T-helper 1 cell treated with Interleukin-12 subunit alpha and Interleukin-12 subunit beta and Interleukin-4 antibody, amounts not matched to agents 30 μg/mL and 1 μg/mL, for 36 hours (primary cell): ENCODE data around the gene SLC35G1.
A peak's percentile ranks its signal among the peaks of the same experiment; 100 is the strongest.

Experiments
- H3K27ac Mint-ChIP-seq: one replicate; pipeline ENCODE4 v1.8.0; 2021; ENCODE audit warnings: mild to moderate bottlenecking, mixed read lengths
- H3K27me3 Mint-ChIP-seq: one replicate; pipeline ENCODE4 v1.8.0; 2021; ENCODE audit warnings: low read depth, mixed read lengths
- H3K36me3 Mint-ChIP-seq: one replicate; pipeline ENCODE4 v1.8.0; 2021; ENCODE audit warnings: low read depth, mixed read lengths
- H3K4me1 Mint-ChIP-seq: one replicate; pipeline ENCODE4 v1.8.0; 2021; ENCODE audit warnings: low read depth, mixed read lengths
- H3K4me3 Mint-ChIP-seq: one replicate; pipeline ENCODE4 v1.8.0; 2021; ENCODE audit warnings: mild to moderate bottlenecking, moderate library complexity, mixed read lengths
- H3K9me3 Mint-ChIP-seq: one replicate; pipeline ENCODE4 v1.8.0; 2021; ENCODE audit warnings: mixed read lengths

SLC35G1 gene

DNA sequence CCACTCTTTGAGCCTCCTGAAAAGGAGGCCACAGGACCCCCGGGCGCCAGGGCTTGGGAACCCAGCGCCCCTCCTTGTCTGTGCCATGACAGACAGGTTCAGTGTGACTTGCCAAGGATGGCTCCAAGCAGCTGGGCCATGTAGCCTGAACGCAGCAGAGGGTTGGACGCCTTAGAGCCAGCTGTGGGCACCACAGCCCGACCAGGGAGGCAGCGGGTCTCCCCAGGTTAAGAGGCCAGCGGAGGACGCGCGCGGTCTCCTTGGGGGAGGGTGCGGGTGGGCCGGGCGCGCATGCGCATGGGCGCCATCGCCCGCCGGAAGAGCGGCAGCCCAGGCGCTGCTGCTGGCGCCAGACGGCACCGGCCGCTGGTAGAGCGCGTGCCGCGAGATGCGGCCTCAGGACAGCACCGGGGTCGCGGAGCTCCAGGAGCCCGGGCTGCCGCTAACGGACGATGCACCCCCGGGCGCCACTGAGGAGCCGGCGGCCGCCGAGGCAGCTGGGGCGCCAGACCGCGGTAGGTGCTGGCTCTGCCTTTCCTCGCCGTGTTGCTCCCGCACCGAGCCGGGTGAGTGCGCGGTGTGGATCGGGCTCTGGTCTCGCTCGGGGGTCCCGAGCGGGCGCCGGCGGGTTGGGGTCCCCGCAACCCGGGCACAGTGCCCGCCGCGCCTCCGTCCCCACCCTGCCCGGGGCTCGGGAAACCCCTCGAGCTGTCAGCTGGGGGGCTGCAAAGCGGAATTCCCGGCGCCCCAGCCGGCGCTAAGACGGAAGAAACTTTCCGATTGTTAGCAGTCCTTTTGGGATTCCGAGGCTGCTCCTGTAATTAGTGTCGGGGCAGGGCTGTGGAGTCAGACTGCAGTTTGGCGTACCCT, at the start of gene SLC35G1:
SLC35G1 (plus strand) TSS at position 333 of the 870 bp plus-strand sequence; CDS start at position 389, 56 bp downstream.
- Mint-ChIP-seq H3K36me3 (peaks cover 6% of the 10 kb centered on the region), H3K27me3 (peaks cover 26% of the 10 kb centered on the region), H3K4me1 (peaks cover 33% of the 10 kb centered on the region), H3K9me3 (no peaks in the 10 kb centered on the region), H3K4me3 (peak within 1 kb of the TSS; percentile 79), H3K27ac (peak within 1 kb of the TSS; percentile 42)

DNA sequence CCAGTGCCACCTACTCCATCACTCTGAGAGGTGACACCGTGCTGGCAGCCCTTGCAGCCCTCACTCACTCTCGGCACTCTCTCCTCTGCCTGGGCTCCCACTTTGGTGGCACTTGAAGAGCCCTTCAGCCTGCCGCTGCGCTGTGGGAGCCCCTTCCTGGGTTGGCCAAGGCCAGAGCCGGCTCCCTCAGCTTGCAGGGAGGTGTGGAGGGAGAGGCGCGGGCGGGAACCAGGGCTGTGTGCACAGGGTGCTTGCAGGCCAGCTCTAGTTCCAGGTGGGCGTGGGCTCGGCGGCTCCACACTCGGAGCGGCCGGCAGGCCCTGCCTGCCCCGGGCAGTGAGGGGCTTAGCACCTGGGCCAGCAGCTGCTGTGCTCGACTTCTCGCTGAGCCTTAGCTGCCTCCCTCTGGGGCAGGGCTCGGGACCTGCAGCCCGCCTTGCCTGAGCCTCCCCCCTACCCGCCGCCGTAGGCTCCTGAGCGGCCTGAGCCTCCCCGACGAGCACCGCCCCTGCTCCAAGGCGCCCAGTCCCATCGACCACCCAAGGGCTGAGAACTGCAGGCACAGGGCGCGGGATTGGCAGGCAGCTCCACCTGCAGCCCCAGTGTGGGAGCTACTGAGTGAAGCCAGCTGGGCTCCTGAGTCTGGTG, 48.7 kb upstream of the SLC35G1 start:
- no peak overlapping the region for H3K4me3 Mint-ChIP-seq
- H3K9me3 Mint-ChIP-seq, result no peaks in the 10 kb centered on the region
- no peaks in the 10 kb centered on the region for H3K4me1 Mint-ChIP-seq
- no peak overlapping the region for H3K27ac Mint-ChIP-seq
- no peaks in the 10 kb centered on the region for H3K36me3 Mint-ChIP-seq
- no peaks in the 10 kb centered on the region for H3K27me3 Mint-ChIP-seq

DNA sequence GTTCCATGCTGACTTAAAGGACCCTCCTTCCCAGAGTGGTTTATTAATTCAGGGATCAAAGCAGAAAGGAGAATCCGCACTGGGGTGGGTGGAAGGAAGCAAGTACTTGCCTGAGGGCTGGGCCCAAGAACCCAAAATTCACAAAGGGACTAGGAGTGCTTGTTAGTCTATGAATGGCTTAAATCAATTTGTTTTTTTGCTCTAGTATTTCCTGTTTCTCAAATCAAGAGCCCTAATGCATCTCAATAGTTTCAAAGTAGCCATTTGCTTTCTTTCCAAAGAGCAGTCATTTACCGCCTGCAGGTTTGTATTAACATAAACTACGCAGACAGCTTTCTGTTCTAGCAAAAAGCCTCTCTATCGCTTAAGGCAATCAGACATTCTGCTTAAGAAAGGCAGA, 44.2 kb upstream of the SLC35G1 start:
- Mint-ChIP-seq H3K4me3 (no peak overlapping the region), H3K27me3 (no peaks in the 10 kb centered on the region), H3K27ac (no peak overlapping the region), H3K4me1 (no peaks in the 10 kb centered on the region), H3K36me3 (no peaks in the 10 kb centered on the region), H3K9me3 (no peaks in the 10 kb centered on the region)

- H3K4me3 Mint-ChIP-seq, result no peak overlapping the region
- H3K27me3 Mint-ChIP-seq, result no peaks in the 10 kb centered on the region
- H3K9me3 Mint-ChIP-seq, result no peaks in the 10 kb centered on the region
- H3K27ac Mint-ChIP-seq, result no peak overlapping the region
- H3K36me3 Mint-ChIP-seq, result no peaks in the 10 kb centered on the region
- H3K4me1 Mint-ChIP-seq, result no peaks in the 10 kb centered on the region
Measured at GRCh38 chr10:93850031-93851015, 43.5 kb upstream of the SLC35G1 start.

GRCh38 chr10:93851169-93851568, 42.6 kb upstream of the SLC35G1 start:
- H3K4me3 Mint-ChIP-seq, result no peak overlapping the region
- no peaks in the 10 kb centered on the region for H3K9me3 Mint-ChIP-seq
- H3K36me3 Mint-ChIP-seq, result no peaks in the 10 kb centered on the region
- H3K4me1 Mint-ChIP-seq, result no peaks in the 10 kb centered on the region
- H3K27me3 Mint-ChIP-seq, result no peaks in the 10 kb centered on the region
- H3K27ac Mint-ChIP-seq, result no peak overlapping the region

DNA sequence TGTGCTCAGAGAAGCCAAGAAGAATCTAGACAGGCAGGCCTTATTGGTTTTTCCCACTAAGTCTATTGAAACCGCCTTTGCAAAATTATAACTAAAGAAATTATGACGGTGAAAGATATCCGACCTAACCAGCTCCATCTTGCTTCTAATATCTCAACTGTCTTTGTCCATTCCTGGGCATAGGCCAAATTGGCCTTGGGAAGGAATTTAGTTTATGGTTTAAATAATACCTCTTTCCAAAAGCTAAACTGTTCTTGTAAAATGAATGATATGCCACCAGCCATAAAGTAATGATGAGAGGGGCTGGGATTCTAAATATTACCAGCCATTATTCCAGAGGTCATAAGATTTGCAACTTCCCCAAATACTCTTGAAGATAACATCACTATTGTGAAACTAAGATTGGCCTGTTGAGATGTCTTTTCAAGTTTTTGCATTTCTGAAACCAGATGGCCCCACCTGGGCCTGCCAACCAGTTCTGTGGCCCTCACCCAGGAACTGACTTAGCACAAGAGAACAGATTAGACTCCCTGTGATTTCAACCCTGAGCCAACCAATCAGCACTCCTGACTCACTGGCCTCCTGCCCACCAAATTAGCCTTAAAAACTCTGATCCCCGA, 41.2 kb upstream of the SLC35G1 start:
- Mint-ChIP-seq H3K4me3 (no peak overlapping the region), H3K27me3 (peaks cover 3% of the 10 kb centered on the region), H3K36me3 (no peaks in the 10 kb centered on the region), H3K4me1 (no peaks in the 10 kb centered on the region), H3K27ac (no peak overlapping the region), H3K9me3 (no peaks in the 10 kb centered on the region)

- Mint-ChIP-seq H3K27me3 (peaks cover 3% of the 10 kb centered on the region), H3K36me3 (no peaks in the 10 kb centered on the region), H3K27ac (no peak overlapping the region), H3K9me3 (no peaks in the 10 kb centered on the region), H3K4me1 (no peaks in the 10 kb centered on the region), H3K4me3 (no peak overlapping the region)
Measured at GRCh38 chr10:93854975-93855374, 38.8 kb upstream of the SLC35G1 start.

GRCh38 chr10:93856349-93857145, 37.2 kb upstream of the SLC35G1 start:
- H3K9me3 Mint-ChIP-seq, result no peaks in the 10 kb centered on the region
- no peaks in the 10 kb centered on the region for H3K4me1 Mint-ChIP-seq
- H3K27me3 Mint-ChIP-seq, result peaks cover 3% of the 10 kb centered on the region

GRCh38 chr10:93859049-93859655, 34.6 kb upstream of the SLC35G1 start:
- Mint-ChIP-seq H3K4me3 (no peak overlapping the region), H3K36me3 (no peaks in the 10 kb centered on the region), H3K9me3 (no peaks in the 10 kb centered on the region), H3K4me1 (no peaks in the 10 kb centered on the region), H3K27me3 (peaks cover 3% of the 10 kb centered on the region), H3K27ac (no peak overlapping the region)

More at GRCh38 chr10:93856349-93857145, 37.2 kb upstream of the SLC35G1 start:
- H3K4me3 Mint-ChIP-seq, result no peak overlapping the region
- H3K36me3 Mint-ChIP-seq, result no peaks in the 10 kb centered on the region
- H3K27ac Mint-ChIP-seq, result no peak overlapping the region

GRCh38 chr10:93861825-93862224, 32.0 kb upstream of the SLC35G1 start:
- Mint-ChIP-seq H3K4me1 (no peaks in the 10 kb centered on the region), H3K27ac (no peak overlapping the region), H3K9me3 (no peaks in the 10 kb centered on the region), H3K27me3 (peaks cover 8% of the 10 kb centered on the region), H3K4me3 (no peak overlapping the region), H3K36me3 (no peaks in the 10 kb centered on the region)

DNA sequence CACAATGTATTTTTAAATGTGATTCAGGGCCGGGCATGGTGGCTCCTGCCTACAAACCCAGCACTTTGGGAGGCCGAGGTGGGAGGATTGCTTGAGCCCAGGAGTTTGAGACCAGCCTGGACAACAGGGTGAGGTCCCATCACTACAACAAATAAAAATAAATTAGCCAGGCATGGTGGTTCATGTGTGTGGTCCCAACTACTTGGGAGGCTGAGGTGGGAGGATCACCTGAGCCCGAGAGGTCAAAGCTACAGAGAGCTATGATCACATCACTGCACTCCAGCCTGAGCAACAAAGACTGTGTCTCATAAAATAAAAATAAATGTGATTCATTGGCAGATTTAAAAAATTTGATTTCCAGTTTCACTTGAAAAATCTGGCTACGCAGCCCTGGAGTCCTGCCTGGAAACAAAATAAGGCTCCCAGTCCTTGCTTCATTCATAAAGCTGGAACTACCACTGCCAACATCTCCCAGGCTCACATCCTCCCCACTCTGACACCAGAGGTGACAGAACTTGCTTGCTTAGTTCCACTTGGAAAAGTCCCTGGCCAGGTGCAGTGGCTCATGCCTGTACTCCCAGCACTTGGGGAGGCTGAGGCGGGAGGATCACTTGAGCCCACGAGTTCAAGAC, 27.9 kb upstream of the SLC35G1 start:
- H3K27ac Mint-ChIP-seq, result no peak overlapping the region

GRCh38 chr10:93867525-93867924, 26.3 kb upstream of the SLC35G1 start:
- H3K27me3 Mint-ChIP-seq, result peaks cover 12% of the 10 kb centered on the region
- H3K4me3 Mint-ChIP-seq, result no peak overlapping the region
- no peaks in the 10 kb centered on the region for H3K4me1 Mint-ChIP-seq
- H3K36me3 Mint-ChIP-seq, result no peaks in the 10 kb centered on the region
- no peak overlapping the region for H3K27ac Mint-ChIP-seq
- H3K9me3 Mint-ChIP-seq, result no peaks in the 10 kb centered on the region

More for the DNA sequence above, 27.9 kb upstream of the SLC35G1 start:
- peaks cover 12% of the 10 kb centered on the region for H3K27me3 Mint-ChIP-seq
- H3K4me3 Mint-ChIP-seq, result no peak overlapping the region
- no peaks in the 10 kb centered on the region for H3K36me3 Mint-ChIP-seq
- H3K9me3 Mint-ChIP-seq, result no peaks in the 10 kb centered on the region
- H3K4me1 Mint-ChIP-seq, result no peaks in the 10 kb centered on the region
